HUES48 (cell line): ENCODE data around the gene COL4A2.

Experiments used
- H3K27ac ChIP-seq: one replicate; pipeline ENCODE4 v1.7.0; 2013; ENCODE audit warnings: low read depth, low read length, inconsistent platforms
- H3K27me3 ChIP-seq: 2 replicates; pipeline ENCODE4 v1.6.1; 2013; ENCODE audit warnings: mild to moderate bottlenecking, low read length; ENCODE audit not compliant: control insufficient read depth, insufficient read depth
- H3K36me3 ChIP-seq: 2 replicates; pipeline ENCODE4 v1.6.1; 2013; ENCODE audit warnings: low read length; ENCODE audit not compliant: control insufficient read depth, insufficient read depth
- H3K4me1 ChIP-seq: 2 replicates; pipeline ENCODE4 v1.6.1; 2013; ENCODE audit warnings: mild to moderate bottlenecking, low read length; ENCODE audit not compliant: control insufficient read depth, insufficient read depth
- H3K4me3 ChIP-seq: 2 replicates; pipeline ENCODE4 v1.5.1; 2013; ENCODE audit warnings: mild to moderate bottlenecking, low read depth, low read length
- H3K9ac ChIP-seq: 2 replicates; pipeline ENCODE4 v1.6.1; 2013; ENCODE audit warnings: mild to moderate bottlenecking, low read depth, low read length, moderate library complexity
- H3K9me3 ChIP-seq: 2 replicates; pipeline ENCODE4 v1.6.1; 2013; ENCODE audit warnings: low read length; ENCODE audit not compliant: control insufficient read depth, insufficient read depth

Gene COL4A2

DNA sequence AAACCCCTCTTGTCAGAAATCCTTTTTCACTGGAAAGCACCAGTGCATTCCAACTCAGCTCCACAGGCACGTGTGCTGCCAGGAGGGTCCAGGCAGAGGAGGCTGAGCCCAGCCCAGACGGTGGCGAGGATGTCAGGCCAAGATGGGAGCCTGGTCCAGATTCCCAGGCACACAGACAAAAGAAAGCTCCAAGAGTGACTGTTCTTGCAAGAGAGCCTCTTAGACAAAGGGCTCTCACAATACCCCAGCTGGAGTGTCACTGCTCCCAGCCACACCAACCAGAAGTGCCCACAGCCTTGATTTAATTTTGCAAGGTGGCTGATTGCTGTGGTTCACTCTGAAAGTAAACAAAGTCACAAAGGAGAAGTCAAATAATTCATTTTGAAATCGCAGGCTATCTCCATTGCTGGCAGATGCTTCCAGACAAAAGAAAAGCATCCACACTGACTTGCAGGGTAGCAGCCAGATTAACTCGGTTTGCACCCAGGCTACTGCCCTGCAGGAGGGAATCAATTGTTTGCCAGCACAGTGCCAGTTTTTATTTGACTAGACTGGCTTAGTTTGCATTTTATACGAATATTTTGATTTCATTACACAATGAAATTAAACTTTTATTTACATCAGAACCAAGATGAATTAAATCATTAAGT, 159.3 kb downstream of the COL4A2 start:
- H3K27me3 ChIP-seq: no peaks in the 10 kb centered on the region
- no peaks in the 10 kb centered on the region for H3K9me3 ChIP-seq
- no peaks in the 10 kb centered on the region for H3K4me1 ChIP-seq
- no peak overlapping the region for H3K4me3 ChIP-seq
- H3K36me3 ChIP-seq: peaks cover 38% of the 10 kb centered on the region
- peak overlapping the region; percentile 18 for H3K27ac ChIP-seq
- no peak overlapping the region for H3K9ac ChIP-seq

DNA sequence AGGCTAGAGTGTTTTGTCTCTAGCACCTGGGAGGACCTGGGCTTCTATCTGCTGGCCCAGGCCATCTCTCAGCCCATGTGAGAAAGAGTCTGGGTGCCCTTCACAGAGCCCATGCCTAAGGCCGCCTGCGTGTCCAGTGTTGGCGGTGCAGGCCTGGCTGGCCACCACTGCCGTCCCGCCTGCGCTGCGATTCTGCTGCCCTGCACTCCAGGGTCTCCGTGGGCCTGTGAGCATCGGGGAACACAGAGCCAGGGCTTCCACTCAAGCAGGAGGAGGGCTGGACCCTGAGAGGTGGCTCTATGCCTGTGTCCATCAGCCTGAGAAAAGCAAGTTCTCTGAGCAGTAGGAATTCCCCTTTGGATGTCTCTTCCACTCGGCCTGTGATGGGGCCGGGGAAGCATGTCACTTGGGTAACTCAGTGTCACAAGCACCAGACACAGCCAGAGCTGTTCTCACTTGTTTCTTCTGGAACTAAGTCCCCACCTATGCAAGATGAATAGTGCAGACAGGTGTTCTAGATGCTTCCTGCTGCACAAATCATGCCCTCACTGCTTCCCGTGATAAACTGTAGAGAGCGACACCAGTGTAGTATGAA, 160.5 kb downstream of the COL4A2 start:
- H3K9me3 ChIP-seq: no peaks in the 10 kb centered on the region
- no peak overlapping the region for H3K9ac ChIP-seq
- H3K27ac ChIP-seq: no peak overlapping the region
- no peaks in the 10 kb centered on the region for H3K27me3 ChIP-seq
- no peaks in the 10 kb centered on the region for H3K4me1 ChIP-seq
- H3K4me3 ChIP-seq: no peak overlapping the region
- peaks cover 35% of the 10 kb centered on the region for H3K36me3 ChIP-seq

DNA sequence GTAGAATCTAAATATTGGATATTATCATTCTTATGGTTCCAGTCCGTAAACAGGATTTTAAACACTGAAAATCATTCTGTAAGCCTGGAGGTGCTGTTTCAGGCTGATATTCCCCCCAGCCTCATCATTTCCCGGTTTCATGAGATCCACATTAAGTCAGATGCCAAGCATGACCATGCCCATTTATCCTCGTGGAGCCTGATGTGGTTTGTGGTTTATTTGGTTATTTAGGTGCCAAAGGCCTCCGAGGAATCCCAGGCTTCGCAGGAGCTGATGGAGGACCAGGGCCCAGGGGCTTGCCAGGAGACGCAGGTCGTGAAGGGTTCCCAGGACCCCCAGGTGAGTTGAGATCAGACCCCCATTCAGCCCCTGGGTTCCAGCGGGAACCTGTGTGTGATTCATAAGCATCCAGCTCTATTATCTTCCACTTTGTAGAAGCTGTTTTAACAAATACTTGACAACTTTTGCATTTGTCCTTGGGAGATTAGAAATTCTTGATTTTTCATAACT, 162.0 kb downstream of the COL4A2 start:
- Histone ChIP-seq H3K4me3 (no peak overlapping the region), H3K4me1 (no peaks in the 10 kb centered on the region), H3K9me3 (no peaks in the 10 kb centered on the region), H3K27ac (no peak overlapping the region), H3K27me3 (no peaks in the 10 kb centered on the region), H3K9ac (no peak overlapping the region), H3K36me3 (peaks cover 45% of the 10 kb centered on the region)

DNA sequence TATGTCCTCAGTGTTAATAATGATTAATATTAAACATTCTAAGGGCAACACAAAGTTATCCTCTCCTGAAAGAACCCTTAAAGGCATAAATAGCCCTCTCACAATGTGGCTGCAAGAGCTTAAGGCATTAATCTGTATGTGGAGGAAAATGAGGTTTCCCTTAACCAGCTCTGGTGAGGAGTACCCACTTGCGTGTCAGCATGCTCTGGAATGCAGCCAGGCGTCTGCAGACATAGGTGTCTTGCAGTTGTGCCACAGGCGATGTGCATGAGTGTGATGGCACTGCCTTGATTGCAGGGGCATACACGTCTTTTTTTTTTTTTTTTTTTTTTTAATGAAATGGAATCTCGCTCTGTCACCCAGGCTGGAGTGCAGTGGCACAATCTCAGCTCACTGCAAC, 162.5 kb downstream of the COL4A2 start:
- Histone ChIP-seq H3K36me3 (peaks cover 49% of the 10 kb centered on the region), H3K4me1 (no peaks in the 10 kb centered on the region), H3K27ac (no peak overlapping the region)

DNA sequence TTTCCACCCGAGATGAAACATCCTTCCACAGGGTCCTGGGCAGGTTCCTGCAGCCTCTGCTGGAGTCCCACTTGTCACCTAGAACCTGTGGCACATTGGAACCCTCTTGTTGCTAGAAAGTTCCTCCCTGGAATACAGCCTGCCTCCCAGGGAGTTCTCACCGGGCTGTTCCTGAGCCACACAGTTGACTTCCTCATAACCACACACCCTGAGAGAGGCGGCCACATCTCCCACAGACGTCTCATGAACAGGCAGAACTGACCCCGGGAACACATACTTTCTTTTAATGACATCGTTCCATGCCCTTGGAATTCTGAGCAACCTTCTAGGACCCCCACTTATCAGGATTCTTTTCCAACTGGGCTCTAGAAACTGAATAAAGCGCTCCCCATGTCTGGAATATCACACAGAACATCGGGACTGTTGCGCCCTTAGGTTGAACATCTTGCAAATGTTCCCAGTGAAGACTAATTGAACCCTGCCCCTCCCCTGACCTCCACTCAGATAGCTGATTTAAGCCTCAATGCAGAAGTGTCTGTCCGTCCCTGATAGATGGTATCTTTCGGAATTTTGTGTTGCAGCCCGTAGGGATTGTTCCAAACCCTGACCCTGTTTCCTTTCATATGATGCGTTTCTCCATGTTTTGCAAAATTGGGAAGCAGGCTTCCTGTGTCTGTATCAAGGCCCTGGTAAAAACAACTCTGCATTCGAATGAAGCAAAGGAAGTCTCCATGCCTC, 163.4 kb downstream of the COL4A2 start:
- no peak overlapping the region for H3K4me3 ChIP-seq
- no peaks in the 10 kb centered on the region for H3K9me3 ChIP-seq
- H3K4me1 ChIP-seq: no peaks in the 10 kb centered on the region
- H3K9ac ChIP-seq: no peak overlapping the region
- H3K27me3 ChIP-seq: no peaks in the 10 kb centered on the region
- no peak overlapping the region for H3K27ac ChIP-seq
- peaks cover 51% of the 10 kb centered on the region for H3K36me3 ChIP-seq

More for the DNA sequence above, 162.5 kb downstream of the COL4A2 start:
- Histone ChIP-seq H3K9me3 (no peaks in the 10 kb centered on the region), H3K9ac (no peak overlapping the region), H3K4me3 (no peak overlapping the region), H3K27me3 (no peaks in the 10 kb centered on the region)

DNA sequence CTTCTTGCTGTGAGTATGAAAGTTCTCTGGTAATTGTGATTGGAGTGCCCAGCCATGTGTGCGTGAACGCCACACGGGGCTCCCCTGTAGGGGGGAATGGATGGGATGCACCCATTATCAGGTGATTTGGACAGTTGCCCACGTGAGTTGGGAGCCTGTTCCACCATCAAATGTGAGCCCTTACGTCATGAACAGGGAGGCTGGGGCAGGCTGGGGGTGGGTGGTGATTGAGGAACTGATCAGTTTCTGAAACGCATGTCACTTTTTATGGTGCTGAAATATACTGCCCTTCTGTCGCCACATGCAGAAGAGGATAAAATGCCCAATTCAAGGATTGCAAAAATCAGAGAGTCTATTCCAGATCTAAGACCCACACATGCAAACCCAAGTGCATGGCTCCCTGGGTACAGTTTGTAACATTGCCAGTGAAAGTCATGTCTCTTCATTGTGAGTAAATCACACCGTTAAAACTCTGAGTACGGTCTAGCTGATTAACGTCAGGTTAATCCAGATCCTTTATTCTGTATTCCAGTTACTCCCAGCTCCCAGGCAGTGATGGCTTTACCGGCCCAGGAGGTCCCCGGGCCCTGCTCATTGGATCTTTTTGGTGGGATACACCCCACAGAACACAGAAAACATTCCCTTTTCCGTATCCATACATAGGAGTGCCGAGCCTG, 164.2 kb downstream of the COL4A2 start:
- Histone ChIP-seq H3K9me3 (no peaks in the 10 kb centered on the region), H3K4me1 (no peaks in the 10 kb centered on the region), H3K27ac (no peak overlapping the region), H3K27me3 (no peaks in the 10 kb centered on the region), H3K9ac (no peak overlapping the region), H3K4me3 (no peak overlapping the region), H3K36me3 (peaks cover 51% of the 10 kb centered on the region)

DNA sequence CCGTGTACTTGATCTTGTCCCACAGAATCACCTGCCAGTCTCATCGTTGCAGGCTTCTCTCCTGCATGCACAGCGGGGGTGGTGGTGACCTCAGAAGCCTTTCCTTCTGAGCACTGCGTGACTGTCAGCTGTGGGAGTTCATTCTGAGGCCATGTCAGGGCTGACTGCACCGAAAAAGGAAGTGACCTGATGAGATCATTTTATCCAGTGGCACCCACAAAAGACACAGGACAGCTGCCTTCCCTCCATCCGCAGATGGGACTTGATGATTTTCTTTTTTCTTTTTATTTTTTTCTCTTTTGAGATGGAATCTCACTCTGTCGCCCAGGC, 164.7 kb downstream of the COL4A2 start:
- Histone ChIP-seq H3K27ac (no peak overlapping the region), H3K4me3 (no peak overlapping the region), H3K4me1 (no peaks in the 10 kb centered on the region), H3K36me3 (peaks cover 48% of the 10 kb centered on the region), H3K9ac (no peak overlapping the region), H3K27me3 (no peaks in the 10 kb centered on the region), H3K9me3 (no peaks in the 10 kb centered on the region)

DNA sequence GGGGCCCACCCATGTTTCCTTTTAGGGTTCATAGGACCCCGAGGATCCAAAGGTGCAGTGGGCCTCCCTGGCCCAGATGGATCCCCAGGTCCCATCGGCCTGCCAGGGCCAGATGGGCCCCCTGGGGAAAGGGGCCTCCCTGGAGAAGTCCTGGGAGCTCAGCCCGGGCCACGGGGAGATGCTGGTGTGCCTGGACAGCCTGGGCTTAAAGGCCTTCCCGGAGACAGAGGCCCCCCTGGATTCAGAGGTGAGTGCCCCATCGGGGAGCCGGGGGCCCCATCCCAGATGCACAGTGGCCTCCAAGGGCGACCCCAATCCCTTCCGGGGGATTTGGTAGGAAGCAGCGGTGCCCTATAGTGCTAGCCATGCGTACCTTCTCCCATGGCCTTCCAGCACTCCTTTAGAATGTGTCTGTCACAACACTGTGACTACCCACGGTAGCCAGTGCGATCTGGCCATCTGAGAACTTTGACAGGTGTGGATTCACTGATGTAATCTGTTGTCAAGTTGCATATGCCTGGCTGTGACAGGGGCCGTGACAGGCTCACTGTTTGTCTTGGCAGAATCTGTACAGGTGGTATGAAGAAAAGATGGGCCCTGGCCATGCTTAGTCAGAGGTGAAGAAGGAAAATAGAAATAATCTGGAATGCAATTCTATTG, 165.9 kb downstream of the COL4A2 start:
- no peaks in the 10 kb centered on the region for H3K4me1 ChIP-seq
- H3K36me3 ChIP-seq: peaks cover 47% of the 10 kb centered on the region
- no peaks in the 10 kb centered on the region for H3K27me3 ChIP-seq
- no peak overlapping the region for H3K27ac ChIP-seq
- H3K9ac ChIP-seq: no peak overlapping the region
- no peaks in the 10 kb centered on the region for H3K9me3 ChIP-seq
- no peak overlapping the region for H3K4me3 ChIP-seq

DNA sequence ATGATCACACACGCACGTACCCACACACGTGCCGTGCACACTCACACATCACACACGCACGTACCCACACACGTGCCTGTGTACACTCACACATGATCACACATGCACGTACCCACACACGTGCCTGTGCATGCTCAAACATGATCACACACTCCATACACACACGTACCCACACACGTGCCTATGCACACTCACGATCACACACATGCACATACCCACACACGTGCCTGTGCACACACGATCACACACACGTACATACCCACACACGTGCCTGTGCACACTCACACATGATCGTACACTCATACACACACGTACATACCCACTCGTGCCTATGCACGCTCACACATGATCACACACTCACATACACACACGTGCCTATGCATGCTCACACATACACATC, 167.6 kb downstream of the COL4A2 start:
- no peak overlapping the region for H3K27ac ChIP-seq
- no peak overlapping the region for H3K4me3 ChIP-seq
- peaks cover 44% of the 10 kb centered on the region for H3K36me3 ChIP-seq
- H3K27me3 ChIP-seq: no peaks in the 10 kb centered on the region
- H3K9ac ChIP-seq: no peak overlapping the region
- H3K9me3 ChIP-seq: no peaks in the 10 kb centered on the region
- no peaks in the 10 kb centered on the region for H3K4me1 ChIP-seq

DNA sequence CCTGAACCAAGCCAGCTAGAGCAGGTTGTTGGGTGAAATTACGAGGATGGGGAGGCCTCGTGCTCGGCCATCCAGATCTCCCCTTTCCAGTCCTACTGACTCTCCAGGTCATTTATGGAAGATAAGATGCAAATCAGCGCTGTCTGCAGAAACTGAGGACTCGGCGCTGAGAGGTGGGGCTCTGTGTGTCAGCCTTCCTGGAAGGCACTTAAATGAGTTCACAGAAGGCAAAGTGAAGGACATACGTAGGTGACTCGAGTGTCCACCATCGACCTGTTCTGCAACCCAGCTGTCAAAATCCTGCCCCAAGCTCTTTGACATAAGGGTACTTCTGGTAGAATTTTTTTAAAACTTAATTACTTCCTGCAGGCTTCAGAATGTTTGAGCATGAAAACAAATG, 168.0 kb downstream of the COL4A2 start:
- no peaks in the 10 kb centered on the region for H3K4me1 ChIP-seq
- no peaks in the 10 kb centered on the region for H3K27me3 ChIP-seq
- peaks cover 42% of the 10 kb centered on the region for H3K36me3 ChIP-seq

More for the DNA sequence above, 168.0 kb downstream of the COL4A2 start:
- H3K9ac ChIP-seq: no peak overlapping the region
- H3K27ac ChIP-seq: no peak overlapping the region
- H3K9me3 ChIP-seq: no peaks in the 10 kb centered on the region
- no peak overlapping the region for H3K4me3 ChIP-seq
